Measurements from ENCODE around the gene RAB24. TPM values are rescaled to one million over a fixed set of nuclear protein-coding genes. Genes with fewer than 3 reads are reported as not detected.

Gene RAB24
- total RNA-seq, 1 donor from 2014 or later = 28.3 TPM

GRCh38 chr5:177330991-177331842 lies 27.7 kb upstream of the RAB24 start:
- Mint-ChIP-seq H3K4me3 (no peak overlapping the region), H3K4me1 (no peaks in the 10 kb centered on the region), H3K9me3 (no peaks in the 10 kb centered on the region), H3K27ac (no peak overlapping the region), H3K36me3 (peaks cover 25% of the 10 kb centered on the region), H3K27me3 (ENCODE audit: low read depth) (no peaks in the 10 kb centered on the region)
- DNase-seq (ENCODE audit: low spot score in 2 of 2, unreplicated experiment in 2 of 2) = no peak
- TF ChIP-seq CTCF (IDR thresholded peaks at IDR 0.05; ENCODE audit: unreplicated experiment) = no peak

GRCh38 chr5:177329883-177330282 lies 26.4 kb upstream of the RAB24 start:
- H3K27ac Mint-ChIP-seq = no peak overlapping the region
- peaks cover 17% of the 10 kb centered on the region for H3K36me3 Mint-ChIP-seq
- H3K4me3 Mint-ChIP-seq = no peak overlapping the region
- no peaks in the 10 kb centered on the region for H3K9me3 Mint-ChIP-seq
- H3K27me3 Mint-ChIP-seq (ENCODE audit: low read depth) = no peaks in the 10 kb centered on the region
- no peaks in the 10 kb centered on the region for H3K4me1 Mint-ChIP-seq
- DNase-seq (ENCODE audit: low spot score in 2 of 2, unreplicated experiment in 2 of 2) = no peak
- no peak for TF ChIP-seq CTCF (IDR thresholded peaks at IDR 0.05; ENCODE audit: unreplicated experiment)

- Mint-ChIP-seq H3K9me3 (no peaks in the 10 kb centered on the region), H3K4me1 (no peaks in the 10 kb centered on the region), H3K27ac (no peak overlapping the region), H3K27me3 (ENCODE audit: low read depth) (no peaks in the 10 kb centered on the region), H3K4me3 (no peak overlapping the region), H3K36me3 (peaks cover 12% of the 10 kb centered on the region)
- no peak for TF ChIP-seq CTCF (IDR thresholded peaks at IDR 0.05; ENCODE audit: unreplicated experiment)
- DNase-seq (ENCODE audit: low spot score in 2 of 2, unreplicated experiment in 2 of 2) = no peak
Measured at GRCh38 chr5:177328545-177329231, 25.2 kb upstream of the RAB24 start.

GRCh38 chr5:177327539-177328522 lies 24.3 kb upstream of the RAB24 start:
- Mint-ChIP-seq H3K4me3 (no peak overlapping the region), H3K27me3 (ENCODE audit: low read depth) (no peaks in the 10 kb centered on the region), H3K36me3 (peaks cover 9% of the 10 kb centered on the region), H3K27ac (no peak overlapping the region), H3K4me1 (no peaks in the 10 kb centered on the region), H3K9me3 (no peaks in the 10 kb centered on the region)
- TF ChIP-seq CTCF (IDR thresholded peaks at IDR 0.05; ENCODE audit: unreplicated experiment) = no peak
- no peak for DNase-seq (ENCODE audit: low spot score in 2 of 2, unreplicated experiment in 2 of 2)

GRCh38 chr5:177325868-177326381 lies 22.4 kb upstream of the RAB24 start:
- H3K27ac Mint-ChIP-seq = no peak overlapping the region
- peaks cover 11% of the 10 kb centered on the region for H3K36me3 Mint-ChIP-seq
- DNase-seq (ENCODE audit: low spot score in 2 of 2, unreplicated experiment in 2 of 2) = no peak
- H3K9me3 Mint-ChIP-seq = no peaks in the 10 kb centered on the region
- no peaks in the 10 kb centered on the region for H3K4me1 Mint-ChIP-seq
- no peaks in the 10 kb centered on the region for H3K27me3 Mint-ChIP-seq (ENCODE audit: low read depth)
- no peak overlapping the region for H3K4me3 Mint-ChIP-seq
- TF ChIP-seq CTCF (IDR thresholded peaks at IDR 0.05; ENCODE audit: unreplicated experiment) = no peak
